ENCODE measurements around the gene DHRS4L2.
A peak's percentile ranks its signal among the peaks of the same experiment; 100 is the strongest.
"Not testable (repeated sequence)": the region's sequence is repeated elsewhere in the genome, so short reads cannot be mapped to it uniquely, and the experiment has no call there.

DHRS4L2 gene

DNA sequence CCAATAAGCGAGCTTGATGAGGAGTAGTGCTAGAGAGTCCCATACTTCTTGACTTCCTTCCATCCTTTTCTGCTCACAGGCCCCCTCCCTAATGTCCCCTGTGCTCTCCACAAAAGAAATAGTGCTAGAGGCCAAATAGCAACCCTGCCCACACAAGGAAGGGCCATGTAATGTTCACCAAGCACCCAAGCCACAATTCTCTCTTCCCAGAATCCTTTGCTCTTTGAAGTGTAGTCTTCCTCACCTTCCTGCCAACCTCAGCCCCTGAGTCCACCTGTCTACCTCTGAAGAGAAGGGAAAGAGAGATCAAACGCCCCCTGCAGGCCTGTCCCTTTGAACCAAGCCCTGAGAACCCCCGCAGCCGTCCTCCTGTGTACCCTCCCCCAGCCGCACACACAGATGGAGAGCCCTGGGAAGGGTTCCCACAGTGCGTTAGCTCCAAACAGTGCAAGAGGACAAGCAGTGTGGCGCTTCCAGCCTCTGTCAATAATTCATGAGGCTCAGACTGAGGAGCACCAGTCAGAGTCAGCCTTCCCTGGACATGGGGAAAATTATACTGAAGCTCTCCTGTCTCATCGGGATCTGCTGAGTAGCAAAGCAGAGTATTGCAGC is 37.0 kb upstream of the DHRS4L2 start:
- peak; percentile 5 for DNase-seq (ENCODE audit: low read depth)
- no peak overlapping the region; the same call in 1 of the 2 replicates for H3K4me3 ChIP-seq (ENCODE audit: low read length)
- TF ChIP-seq, protein P1, sequence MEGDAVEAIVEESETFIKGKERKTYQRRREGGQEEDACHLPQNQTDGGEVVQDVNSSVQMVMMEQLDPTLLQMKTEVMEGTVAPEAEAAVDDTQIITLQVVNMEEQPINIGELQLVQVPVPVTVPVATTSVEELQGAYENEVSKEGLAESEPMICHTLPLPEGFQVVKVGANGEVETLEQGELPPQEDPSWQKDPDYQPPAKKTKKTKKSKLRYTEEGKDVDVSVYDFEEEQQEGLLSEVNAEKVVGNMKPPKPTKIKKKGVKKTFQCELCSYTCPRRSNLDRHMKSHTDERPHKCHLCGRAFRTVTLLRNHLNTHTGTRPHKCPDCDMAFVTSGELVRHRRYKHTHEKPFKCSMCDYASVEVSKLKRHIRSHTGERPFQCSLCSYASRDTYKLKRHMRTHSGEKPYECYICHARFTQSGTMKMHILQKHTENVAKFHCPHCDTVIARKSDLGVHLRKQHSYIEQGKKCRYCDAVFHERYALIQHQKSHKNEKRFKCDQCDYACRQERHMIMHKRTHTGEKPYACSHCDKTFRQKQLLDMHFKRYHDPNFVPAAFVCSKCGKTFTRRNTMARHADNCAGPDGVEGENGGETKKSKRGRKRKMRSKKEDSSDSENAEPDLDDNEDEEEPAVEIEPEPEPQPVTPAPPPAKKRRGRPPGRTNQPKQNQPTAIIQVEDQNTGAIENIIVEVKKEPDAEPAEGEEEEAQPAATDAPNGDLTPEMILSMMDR (conservative IDR thresholded peaks at IDR 0.05; ENCODE audit: low read length), result 0 out of 2 replicates have a peak, but pooled peaks have one; percentile 3

DNA sequence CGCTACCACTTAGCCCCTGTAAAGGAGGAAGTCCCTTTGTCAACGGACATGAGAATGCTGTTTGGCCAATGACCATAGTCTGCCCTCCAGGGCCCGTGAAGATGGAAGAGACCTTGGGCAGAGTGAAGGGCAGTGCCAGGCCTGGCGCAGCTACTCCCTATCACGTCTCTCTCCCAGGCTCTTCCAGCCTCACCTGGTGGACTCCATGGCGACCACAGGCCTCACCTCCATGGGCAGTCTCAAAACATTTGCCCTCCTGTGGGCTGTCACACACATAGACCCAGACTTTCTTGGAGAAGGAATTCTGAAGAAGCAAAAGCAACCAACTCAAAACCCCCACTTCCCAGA is 35.6 kb upstream of the DHRS4L2 start:
- not testable (repeated sequence) for DNase-seq (ENCODE audit: low read depth)
- peak overlapping the region; percentile 92 for H3K4me3 ChIP-seq (ENCODE audit: low read length)

DNA sequence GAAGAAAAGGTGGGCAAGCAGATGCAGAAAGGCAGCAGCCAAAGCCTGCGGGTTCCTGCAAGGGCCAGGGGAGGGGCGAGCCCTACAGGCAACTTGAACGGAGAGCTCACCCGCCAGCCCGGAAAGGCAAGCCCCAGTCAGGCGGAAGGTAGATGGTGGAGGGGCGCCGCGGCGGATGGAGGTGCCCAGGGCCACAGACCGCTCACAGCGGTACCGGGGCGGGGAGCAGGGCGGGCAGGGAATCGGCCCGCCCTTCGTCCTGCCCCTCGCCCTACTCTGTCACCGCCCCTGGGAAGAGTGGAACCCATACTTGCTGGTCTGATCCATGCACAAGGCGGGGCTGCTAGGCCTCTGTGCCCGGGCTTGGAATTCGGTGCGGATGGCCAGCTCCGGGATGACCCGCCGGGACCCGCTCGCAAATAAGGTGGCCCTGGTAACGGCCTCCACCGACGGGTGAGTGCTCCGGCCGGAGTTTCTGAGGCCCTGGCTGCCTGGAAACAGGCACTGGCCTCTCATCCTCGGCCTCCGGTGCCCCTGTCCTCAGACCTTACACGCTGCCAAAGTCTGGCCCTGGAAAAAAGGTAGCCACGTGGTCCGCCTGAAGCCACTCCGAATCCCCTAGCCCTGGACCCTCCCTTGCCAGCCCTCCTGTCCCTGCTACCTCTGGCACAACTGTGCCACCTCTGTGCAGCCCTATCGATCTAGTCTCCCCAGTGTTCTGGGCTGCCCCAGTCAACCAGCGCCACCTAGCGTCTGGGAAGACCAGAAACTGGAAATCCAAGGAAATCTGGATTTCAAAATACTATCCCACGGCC is 35.1 kb upstream of the DHRS4L2 start, which contains the start of gene DHRS4:
Gene DHRS4, plus strand, starts transcription at position 307 of the 815 bp plus-strand sequence. Its CDS starts 19 bp downstream, at position 326.
- DNase-seq (ENCODE audit: low read depth), result peak; percentile 79
- TF ChIP-seq, protein P1 (conservative IDR thresholded peaks at IDR 0.05; ENCODE audit: low read length), result peak; percentile 90
- H3K4me3 ChIP-seq (ENCODE audit: low read length), result peak within 1 kb of the TSS; percentile 92

DNA sequence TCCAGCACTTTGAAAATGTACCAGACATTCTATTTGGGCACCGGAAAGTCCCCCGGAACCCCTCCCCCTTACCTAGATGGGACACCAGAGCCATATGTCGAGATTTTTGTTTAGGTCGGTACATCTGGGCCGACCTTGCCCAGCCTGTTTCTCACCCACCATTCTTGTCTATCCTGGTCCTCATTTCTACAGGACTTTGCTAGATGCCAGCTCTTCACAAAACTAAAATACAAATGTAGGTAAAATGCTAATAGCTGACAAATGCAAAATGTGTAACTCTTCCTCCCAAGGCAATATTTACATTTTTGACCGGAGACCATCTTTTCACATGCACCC is 34.5 kb upstream of the DHRS4L2 start:
- peak overlapping the region; percentile 92 for H3K4me3 ChIP-seq (ENCODE audit: low read length)
- not testable (repeated sequence) for DNase-seq (ENCODE audit: low read depth)

DNA sequence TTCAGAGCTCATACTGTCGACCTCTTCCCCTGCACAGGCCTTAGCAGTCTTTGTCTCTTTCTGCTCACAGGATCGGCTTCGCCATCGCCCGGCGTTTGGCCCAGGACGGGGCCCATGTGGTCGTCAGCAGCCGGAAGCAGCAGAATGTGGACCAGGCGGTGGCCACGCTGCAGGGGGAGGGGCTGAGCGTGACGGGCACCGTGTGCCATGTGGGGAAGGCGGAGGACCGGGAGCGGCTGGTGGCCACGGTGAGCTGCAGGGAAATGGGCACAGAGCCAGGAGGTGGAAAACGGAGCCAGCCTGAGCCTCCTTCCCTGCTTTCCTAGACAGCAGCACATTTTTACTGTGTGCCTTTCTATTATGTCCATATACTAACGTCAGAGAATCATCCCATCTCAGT is 33.8 kb upstream of the DHRS4L2 start:
- H3K4me3 ChIP-seq (ENCODE audit: low read length); DNase-seq (ENCODE audit: low read depth): not testable (repeated sequence)

DNA sequence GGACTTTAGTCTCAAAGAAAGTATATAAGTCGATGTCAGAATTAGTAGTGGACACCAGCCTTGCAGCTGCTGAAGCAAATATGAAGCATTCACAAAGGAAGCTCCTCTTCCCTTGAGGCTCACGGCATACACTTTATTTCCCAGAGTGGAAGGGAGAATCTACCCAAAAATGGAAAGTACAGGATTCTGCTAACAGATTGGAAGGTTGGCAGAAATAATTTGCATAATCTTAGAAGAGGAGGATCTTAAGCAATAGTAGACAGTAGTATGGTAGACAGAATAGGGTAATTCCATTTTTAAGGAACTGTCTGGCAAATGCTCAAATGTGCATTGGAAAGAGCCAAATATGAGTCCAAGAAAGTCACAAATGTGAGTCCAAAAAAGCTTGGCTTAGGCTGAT is 32.9 kb upstream of the DHRS4L2 start:
- DNase-seq (ENCODE audit: low read depth), result not testable (repeated sequence)

DNA sequence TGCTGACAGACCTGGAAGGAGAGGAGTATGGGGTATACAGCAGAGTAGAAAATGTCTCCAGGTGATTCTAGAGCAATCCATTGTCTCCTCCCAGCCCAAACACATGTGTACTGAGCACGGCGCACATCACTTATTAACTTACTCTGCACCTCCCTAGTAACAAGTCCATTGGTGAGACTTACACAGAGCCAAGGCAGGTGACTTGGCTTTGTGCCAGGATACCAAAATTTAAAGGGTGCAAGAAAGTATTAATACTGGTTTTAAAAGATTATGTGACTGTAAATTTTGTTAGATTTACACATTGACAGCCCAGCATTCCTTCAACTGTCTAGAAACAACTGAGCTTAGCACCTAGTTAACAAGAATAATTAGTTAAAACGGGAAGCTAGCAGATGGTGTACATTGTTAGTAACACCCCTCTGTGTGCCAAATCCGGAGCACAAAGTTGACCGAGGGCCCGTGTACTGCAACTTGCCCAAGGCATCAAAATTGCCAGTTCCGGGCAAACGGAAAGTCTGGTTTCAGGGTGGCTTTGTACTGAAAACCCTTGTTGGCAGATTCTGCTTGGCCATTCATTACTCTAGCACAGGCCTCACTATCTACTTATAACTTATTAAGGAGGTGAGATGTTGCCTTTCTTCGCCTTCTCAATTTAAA is 30.7 kb upstream of the DHRS4L2 start:
- not testable (repeated sequence) for H3K4me3 ChIP-seq (ENCODE audit: low read length); DNase-seq (ENCODE audit: low read depth)

More for the DNA sequence above, 32.9 kb upstream of the DHRS4L2 start:
- not testable (repeated sequence) for H3K4me3 ChIP-seq (ENCODE audit: low read length)

DNA sequence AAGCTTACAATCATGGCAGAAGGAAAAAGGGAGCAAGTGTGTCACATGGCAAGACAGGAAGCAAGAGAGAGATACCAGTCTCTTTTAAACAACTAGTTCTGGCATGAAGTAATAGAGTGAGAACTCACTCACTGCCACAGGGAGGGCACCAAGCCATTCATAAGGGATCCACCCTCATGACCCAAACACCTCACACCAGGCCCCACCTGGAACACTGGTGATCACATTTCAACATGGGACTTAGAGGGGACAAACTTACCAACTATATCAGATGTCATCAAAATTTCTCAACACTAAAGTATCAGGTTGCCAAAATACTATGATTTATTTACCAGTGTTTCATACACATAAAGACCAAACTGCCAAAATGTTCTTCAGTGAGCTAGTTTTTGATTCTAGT is 27.8 kb upstream of the DHRS4L2 start:
- H3K4me3 ChIP-seq (ENCODE audit: low read length); DNase-seq (ENCODE audit: low read depth): not testable (repeated sequence)

DNA sequence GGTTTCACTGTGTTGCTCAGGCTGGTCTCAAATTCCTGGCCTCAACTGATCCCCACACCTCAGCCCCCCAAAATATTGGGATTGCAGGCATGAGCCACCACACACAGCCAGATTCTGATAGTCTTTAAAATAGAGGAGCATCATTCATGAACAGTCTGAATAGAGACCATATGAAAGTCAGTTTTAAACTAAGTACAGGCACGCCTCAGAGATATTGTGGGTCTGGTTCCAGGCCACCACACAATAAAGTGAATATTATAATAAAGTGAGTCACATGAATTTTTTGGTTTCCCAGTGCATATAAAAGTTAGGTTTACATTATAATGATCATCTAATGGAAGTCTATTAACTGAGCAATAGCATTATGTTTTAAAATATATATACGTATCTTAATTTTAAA is 27.0 kb upstream of the DHRS4L2 start:
- H3K4me3 ChIP-seq (ENCODE audit: low read length); DNase-seq (ENCODE audit: low read depth): not testable (repeated sequence)

DNA sequence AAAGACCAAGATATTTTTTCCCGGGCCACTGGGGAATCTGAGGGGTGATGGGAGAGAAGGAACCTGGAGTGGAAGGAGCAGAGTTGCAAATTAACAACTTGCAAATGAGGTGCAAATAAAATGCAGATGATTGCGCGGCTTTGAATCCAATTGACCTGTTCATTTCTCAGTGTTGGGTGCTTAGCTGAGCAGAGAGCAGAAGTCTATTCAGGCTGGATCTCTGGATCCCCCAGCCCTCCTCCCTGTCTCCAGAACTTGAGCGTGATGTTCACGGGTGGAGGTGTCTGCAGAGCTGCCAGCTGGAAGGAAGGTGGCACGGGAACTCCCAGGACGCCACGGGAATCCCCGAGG is 19.6 kb upstream of the DHRS4L2 start:
- not testable (repeated sequence) for H3K4me3 ChIP-seq (ENCODE audit: low read length)

DNA sequence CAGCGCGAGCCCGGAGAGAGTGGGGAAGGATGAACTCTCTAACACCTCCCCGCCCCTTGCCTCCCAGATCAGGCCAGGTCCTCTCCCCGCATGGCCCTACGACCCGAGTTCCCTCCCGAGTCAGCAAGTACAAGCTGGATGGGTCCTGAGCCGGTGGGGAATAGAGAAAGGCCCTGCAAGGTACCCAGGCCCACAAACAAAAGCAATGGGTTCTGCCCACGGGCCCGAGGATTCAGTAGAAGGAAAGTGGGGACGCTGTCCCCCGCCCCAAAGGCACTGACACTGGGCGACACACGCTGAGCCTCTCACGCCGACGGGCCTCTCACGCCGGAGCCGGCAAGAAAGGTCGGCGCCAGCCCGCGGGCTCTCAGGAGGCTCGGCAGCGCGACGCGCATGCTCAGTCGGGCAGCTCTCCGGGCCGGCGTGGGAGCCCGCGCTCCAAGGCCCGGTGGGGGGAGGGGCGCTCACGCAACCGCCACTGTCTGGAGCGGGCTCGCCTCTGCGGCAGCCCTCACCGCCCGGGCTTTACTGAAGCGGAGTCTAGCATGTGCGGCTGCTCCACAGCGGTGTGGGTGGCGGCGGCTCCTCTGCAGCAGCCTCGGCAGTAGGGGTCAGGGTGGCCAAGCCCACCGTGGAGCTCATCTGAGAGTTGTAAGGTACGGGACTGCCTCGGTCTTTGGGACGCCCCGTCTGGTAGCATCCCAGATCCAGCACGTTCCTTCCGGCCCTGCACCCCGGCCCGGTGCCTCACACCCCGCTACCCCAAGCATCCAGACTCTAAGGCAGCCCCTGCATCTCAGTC is 19.0 kb upstream of the DHRS4L2 start:
- not testable (repeated sequence) for DNase-seq (ENCODE audit: low read depth)
- peak overlapping the region; percentile 37 for H3K4me3 ChIP-seq (ENCODE audit: low read length)

More for the DNA sequence above, 19.6 kb upstream of the DHRS4L2 start:
- DNase-seq (ENCODE audit: low read depth), result not testable (repeated sequence)

DNA sequence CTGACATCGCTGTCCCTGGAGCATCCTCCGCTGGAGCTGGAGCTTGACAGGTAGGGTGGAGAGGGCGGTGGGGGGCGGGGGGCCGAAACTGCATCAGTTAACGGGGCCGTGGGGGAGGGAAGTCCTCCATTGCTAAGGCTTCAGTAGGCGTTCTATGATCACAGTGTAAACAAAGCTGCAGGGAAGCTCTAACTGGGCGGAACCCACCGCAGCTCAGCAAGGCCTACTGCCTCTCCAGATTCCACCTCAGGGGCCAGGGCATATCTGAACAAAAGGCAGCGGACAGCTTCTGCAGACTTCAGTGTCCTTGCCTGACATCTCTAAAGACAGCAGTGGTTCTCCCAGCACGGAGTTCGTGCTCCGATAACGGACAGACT is 18.5 kb upstream of the DHRS4L2 start:
- not testable (repeated sequence) for DNase-seq (ENCODE audit: low read depth); H3K4me3 ChIP-seq (ENCODE audit: low read length)

DNA sequence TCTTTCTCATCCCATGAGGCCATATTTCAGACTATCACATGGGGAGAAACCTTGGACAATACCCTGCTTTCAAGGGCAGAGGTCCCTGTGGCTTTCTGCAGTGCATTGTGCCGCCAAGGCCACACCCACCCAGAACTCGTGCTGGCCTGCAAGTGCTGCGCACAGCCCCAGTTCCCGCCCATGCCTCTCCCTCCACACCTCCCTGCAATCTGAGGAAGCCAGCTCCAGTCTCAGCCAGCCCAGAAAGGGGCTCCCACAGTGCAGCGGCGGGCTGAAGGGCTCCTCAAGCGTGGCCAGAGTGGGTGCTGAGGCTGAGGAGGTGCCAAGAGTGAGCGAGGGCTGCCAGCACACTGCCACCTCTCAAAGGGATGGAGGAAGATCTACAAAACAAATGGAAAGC is 15.6 kb upstream of the DHRS4L2 start:
- not testable (repeated sequence) for DNase-seq (ENCODE audit: low read depth); H3K4me3 ChIP-seq (ENCODE audit: low read length)

DNA sequence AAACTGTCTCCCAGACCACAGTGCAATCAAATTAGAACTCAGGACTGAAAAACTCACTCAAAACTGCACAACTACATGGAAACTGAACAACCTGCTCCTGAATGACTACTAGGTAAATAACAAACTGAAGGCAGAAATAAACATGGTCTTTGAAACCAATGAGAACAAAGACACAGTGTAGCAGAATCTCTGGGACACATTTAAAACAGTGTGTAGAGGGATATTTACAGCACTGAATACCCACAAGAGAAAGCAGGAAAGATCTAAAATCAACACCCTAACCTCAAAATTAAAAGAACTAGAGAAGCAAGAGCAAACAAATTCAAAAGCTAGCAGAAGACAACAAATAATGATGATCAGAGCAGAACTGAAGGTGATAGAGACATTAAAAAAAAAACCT is 14.7 kb upstream of the DHRS4L2 start:
- not testable (repeated sequence) for DNase-seq (ENCODE audit: low read depth); H3K4me3 ChIP-seq (ENCODE audit: low read length)

Data from AG10803 (cell line).